B cell (primary cell): ENCODE measurements around the gene PHACTR4. TPM values are rescaled to one million over a fixed set of nuclear protein-coding genes. Genes with fewer than 3 reads are reported as not detected.
"Not testable (repeated sequence)": the region's sequence is repeated elsewhere in the genome, so short reads cannot be mapped to it uniquely, and the experiment has no call there.

Experiments
- ATAC-seq: fragments of 200-7000 bp; cut with Tn5 transposase; one replicate; pipeline ENCODE4 v1.10.0; 2021; ENCODE audit warnings: low read depth, mild to moderate bottlenecking, moderate number of reproducible peaks, moderate library complexity
- CTCF ChIA-PET: fragments of 350-600 bp; sonication (Branson Sonifier 250); formaldehyde crosslinking; loops from one replicate; lab custom pipeline; 2021; ENCODE audit warnings: antibody characterized with exemption, inconsistent platforms; lab: Charles Lee
- POLR2A ChIA-PET: fragments of 350-600 bp; sonication (Branson Sonifier 250); formaldehyde crosslinking; loops from one replicate; lab custom pipeline; 2021; ENCODE audit warnings: antibody characterized with exemption; lab: Charles Lee
- DNase-seq: peaks from one replicate; pipeline ENCODE4 v3.0.0; 2013
- H2AFZ ChIP-seq: 2 replicates; pipeline ENCODE4 v1.6.1; 2012; ENCODE audit warnings: mild to moderate bottlenecking, low read depth, low read length; ENCODE audit not compliant: insufficient read depth, poor library complexity, severe bottlenecking
- H3K27ac ChIP-seq, 2 donors: 1 replicate in 1 of 2; 2 replicates in 1 of 2; pipeline ENCODE4 v1.5.1; 2012 to 2013; ENCODE audit warnings: low read length in 2 of 2, mild to moderate bottlenecking in 2 of 2, moderate library complexity in 1 of 2
- H3K27me3 ChIP-seq, 4 experiments: fragments of 200-600 bp in 1 of 4; sonication (generic) in 1 of 4; replicated peaks in 1 of 4; 1 replicate in 2 of 4; 2 replicates in 2 of 4; pipeline versions ENCODE4 v1.6.1 to v1.7.0; 2013 to 2016; ENCODE audit warnings: low read length in 3 of 4, mild to moderate bottlenecking in 2 of 4, mixed read lengths in 1 of 4, moderate library complexity in 1 of 4; ENCODE audit not compliant: insufficient read depth in 4 of 4, control insufficient read depth in 3 of 4; ENCODE audit errors: control extremely low read depth in 1 of 4
- H3K36me3 ChIP-seq, 2 experiments: replicated peaks in 1 of 2; 1 replicate in 1 of 2; 2 replicates in 1 of 2; pipeline versions ENCODE4 v1.6.1 to v1.7.1; 2013; ENCODE audit warnings: low read length in 1 of 2; ENCODE audit not compliant: insufficient read depth in 2 of 2, control insufficient read depth in 1 of 2; ENCODE audit errors: control extremely low read depth in 1 of 2, extremely low read depth in 1 of 2
- H3K4me1 ChIP-seq, 2 donors: fragments of 200-600 bp in 1 of 2; sonication (generic) in 1 of 2; 1 replicate in 1 of 2; 2 replicates in 1 of 2; pipeline versions ENCODE4 v1.5.1 to v1.6.1; 2013 to 2017; ENCODE audit warnings: low read length in 2 of 2; ENCODE audit not compliant: control insufficient read depth in 2 of 2, insufficient read depth in 2 of 2
- H3K4me2 ChIP-seq: replicated peaks from 2 replicates; pipeline ENCODE3; 2012; ENCODE audit warnings: mild to moderate bottlenecking, low read depth, low read length; ENCODE audit not compliant: poor library complexity, severe bottlenecking
- H3K4me3 ChIP-seq, 5 experiments: fragments of 200-600 bp in 1 of 5; sonication (generic) in 1 of 5; 1 replicate in 3 of 5; 2 replicates in 2 of 5; pipeline versions ENCODE4 v1.5.1 to v1.7.0; 2011 to 2016; ENCODE audit warnings: low read length in 4 of 5, mild to moderate bottlenecking in 4 of 5, low read depth in 2 of 5, control low read depth in 1 of 5, moderate library complexity in 1 of 5; ENCODE audit not compliant: insufficient read depth in 1 of 5; ENCODE audit errors: control extremely low read depth in 1 of 5, extremely low read depth in 1 of 5
- H3K79me2 ChIP-seq: fragments of 200-600 bp; sonication (generic); one replicate; pipeline ENCODE4 v1.6.0; 2016; ENCODE audit warnings: low read length; ENCODE audit not compliant: control insufficient read depth, insufficient read depth
- H3K9ac ChIP-seq: fragments of 200-600 bp; sonication (generic); 2 replicates; pipeline ENCODE4 v1.6.1; 2017; ENCODE audit warnings: mild to moderate bottlenecking, low read length, moderate library complexity
- H3K9me3 ChIP-seq, 3 donors: one replicate each; pipeline versions ENCODE4 v1.6.1 to v1.7.1; 2013; ENCODE audit warnings: low read length in 2 of 3; ENCODE audit not compliant: control insufficient read depth in 2 of 3, insufficient read depth in 1 of 3; ENCODE audit errors: control extremely low read depth in 1 of 3
- H4K20me1 ChIP-seq: 2 replicates; pipeline ENCODE4 v1.6.0; 2012; ENCODE audit warnings: mild to moderate bottlenecking, low read length; ENCODE audit not compliant: insufficient read depth, control insufficient read depth, poor library complexity, severe bottlenecking
- H3K27ac Mint-ChIP-seq: one replicate; pipeline ENCODE4 v1.8.0; 2021; ENCODE audit warnings: mixed read lengths
- H3K27me3 Mint-ChIP-seq: one replicate; pipeline ENCODE4 v1.8.0; 2021; ENCODE audit warnings: mixed read lengths
- H3K4me1 Mint-ChIP-seq: one replicate; pipeline ENCODE4 v1.8.0; 2021; ENCODE audit warnings: mixed read lengths
- H3K4me3 Mint-ChIP-seq: one replicate; pipeline ENCODE4 v1.8.0; 2021; ENCODE audit warnings: mixed read lengths
- H3K9me3 Mint-ChIP-seq: one replicate; pipeline ENCODE4 v1.8.0; 2022; ENCODE audit warnings: mixed read lengths; ENCODE audit not compliant: insufficient read depth
- EZH2 ChIP-seq: IDR thresholded peaks from 2 replicates; pipeline ENCODE4 v1.6.1; 2012; ENCODE audit warnings: borderline replicate concordance, low read depth, mild to moderate bottlenecking, moderate library complexity, low read length; ENCODE audit not compliant: insufficient read depth, poor library complexity, severe bottlenecking
- whole genome bisulfite sequencing: methylation state at CpG from one replicate; pipeline ENCODE4 v1.1.5; 2013; ENCODE audit warnings: missing lambda C conversion rate; ENCODE audit not compliant: insufficient coverage; 5-methylcytosine and 5-hydroxymethylcytosine counted together
- intact Hi-C: fragments of 100-400 bp; cut with micrococcal nuclease; formaldehyde crosslinking; loops from one replicate; pipeline ENCODE4 v1.10.0; 2022
- polyA plus RNA-seq: library from polyadenylated mRNA; depleted of rRNA; stranded (reverse); fragments of >200 nt; gene quantifications from 2 replicates; pipeline ENCODE4 v1.2.3, GENCODE V29; 2012
- total RNA-seq, 2 donors: library from RNA; stranded (reverse); fragments of 120-200 nt in 1 of 2; gene quantifications; 1 replicate in 1 of 2; 2 replicates in 1 of 2; pipeline versions ENCODE4 v1.2.3 to v1.2.4, GENCODE V29; 2013 to 2022
- TF ChIP-seq, protein P1 (sequence below): fragments of 200-600 bp; IDR thresholded peaks from one replicate; pipeline ENCODE4 v1.8.0; 2022; ENCODE audit warnings: antibody characterized with exemption, mild to moderate bottlenecking

The PHACTR4 gene
- total and polyA plus RNA-seq, 2 donors (not counting 1 experiment from before 2014, with no cell fraction given): 9.8 to 41.6 TPM

DNA sequence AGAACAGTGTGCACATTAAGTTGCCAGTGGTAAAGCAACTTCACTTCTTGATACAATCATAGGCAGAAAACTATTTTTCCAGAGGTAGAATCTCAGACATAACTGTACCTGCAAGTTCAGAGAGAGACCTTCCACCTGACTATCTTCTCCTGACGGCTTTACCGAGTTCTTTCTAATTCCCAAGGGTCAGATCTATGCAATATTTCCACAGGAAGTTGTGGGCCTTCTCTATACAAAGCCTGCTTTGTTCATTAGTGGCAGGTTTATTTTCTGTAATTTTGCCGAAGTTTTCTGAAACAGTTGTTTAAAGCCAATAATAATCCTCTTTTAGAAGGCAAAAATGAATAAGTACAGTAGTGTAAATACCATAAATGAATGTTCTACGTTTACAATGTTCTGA, 78.1 kb downstream of the PHACTR4 start:
- H3K4me1 Mint-ChIP-seq: peaks cover 22% of the 10 kb centered on the region
- DNase-seq: no peak
- ChIA-PET POLR2A (interaction anchor here (0.7 kb wide), 1 partner anchor 11 kb away, joined by 3 read pairs; no protein-coding TSS in a partner anchor), CTCF (no interaction called here)
- no peak overlapping the region for H2AFZ ChIP-seq
- H3K4me2 ChIP-seq: peak overlapping the region; percentile 9
- no peaks in the 10 kb centered on the region for H3K9me3 Mint-ChIP-seq
- H3K27ac Mint-ChIP-seq: no peak overlapping the region
- no peaks in the 10 kb centered on the region for H3K27me3 ChIP-seq
- peaks cover 29% of the 10 kb centered on the region for H3K79me2 ChIP-seq
- H3K27ac ChIP-seq: no peak overlapping the region
- intact Hi-C loops: no loop called here
- TF ChIP-seq, protein P1, sequence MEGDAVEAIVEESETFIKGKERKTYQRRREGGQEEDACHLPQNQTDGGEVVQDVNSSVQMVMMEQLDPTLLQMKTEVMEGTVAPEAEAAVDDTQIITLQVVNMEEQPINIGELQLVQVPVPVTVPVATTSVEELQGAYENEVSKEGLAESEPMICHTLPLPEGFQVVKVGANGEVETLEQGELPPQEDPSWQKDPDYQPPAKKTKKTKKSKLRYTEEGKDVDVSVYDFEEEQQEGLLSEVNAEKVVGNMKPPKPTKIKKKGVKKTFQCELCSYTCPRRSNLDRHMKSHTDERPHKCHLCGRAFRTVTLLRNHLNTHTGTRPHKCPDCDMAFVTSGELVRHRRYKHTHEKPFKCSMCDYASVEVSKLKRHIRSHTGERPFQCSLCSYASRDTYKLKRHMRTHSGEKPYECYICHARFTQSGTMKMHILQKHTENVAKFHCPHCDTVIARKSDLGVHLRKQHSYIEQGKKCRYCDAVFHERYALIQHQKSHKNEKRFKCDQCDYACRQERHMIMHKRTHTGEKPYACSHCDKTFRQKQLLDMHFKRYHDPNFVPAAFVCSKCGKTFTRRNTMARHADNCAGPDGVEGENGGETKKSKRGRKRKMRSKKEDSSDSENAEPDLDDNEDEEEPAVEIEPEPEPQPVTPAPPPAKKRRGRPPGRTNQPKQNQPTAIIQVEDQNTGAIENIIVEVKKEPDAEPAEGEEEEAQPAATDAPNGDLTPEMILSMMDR: no peak
- TF ChIP-seq EZH2: no peak
- H4K20me1 ChIP-seq: no peaks in the 10 kb centered on the region
- H3K4me3 ChIP-seq: no peak overlapping the region
- no CpG with 5 or more reads among the region's 4 CpGs for WGBS
- ATAC-seq: no peak
- peaks cover 6 to 7% of the 10 kb centered on the region in 2 donors for H3K4me1 ChIP-seq
- H3K4me3 Mint-ChIP-seq: no peak overlapping the region
- H3K9ac ChIP-seq: no peak overlapping the region
- peaks cover 0 to 2% of the 10 kb centered on the region in 2 experiments for H3K36me3 ChIP-seq
- no peaks in the 10 kb centered on the region for H3K27me3 Mint-ChIP-seq
- H3K9me3 ChIP-seq: peaks cover 0 to 7% (median 0%) of the 10 kb centered on the region in 3 donors

DNA sequence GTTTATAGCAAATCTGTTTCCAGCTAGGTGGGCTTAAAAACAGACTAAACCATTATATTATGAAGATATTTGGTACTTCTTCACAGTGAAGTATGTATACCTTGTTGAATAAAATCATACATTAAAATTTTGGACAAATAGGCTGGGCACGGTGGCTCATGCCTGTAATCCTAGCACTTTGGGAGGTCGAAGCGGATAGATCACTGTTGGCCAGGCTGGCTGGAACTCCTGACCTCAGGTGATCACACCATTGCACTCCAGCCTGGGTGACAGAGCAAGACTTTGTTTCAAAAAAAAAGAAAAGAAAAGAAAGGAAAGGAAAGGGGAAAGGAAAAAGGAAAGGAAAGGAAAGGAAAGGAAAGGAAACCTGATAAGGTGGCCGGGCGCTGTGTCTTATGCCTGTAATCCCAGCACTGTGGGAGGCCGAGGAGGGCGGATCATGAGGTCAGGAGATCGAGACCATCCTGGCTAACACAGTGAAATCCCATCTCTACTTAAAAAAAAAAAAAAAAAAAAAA, 78.6 kb downstream of the PHACTR4 start:
- POLR2A ChIA-PET, CTCF ChIA-PET, H3K4me3 ChIP-seq, H4K20me1 ChIP-seq, ATAC-seq, H3K4me1 ChIP-seq, H3K4me2 ChIP-seq, H3K36me3 ChIP-seq, H3K4me3 Mint-ChIP-seq, H3K27ac ChIP-seq, intact Hi-C loops, DNase-seq, H3K27ac Mint-ChIP-seq, H3K9ac ChIP-seq, H3K27me3 ChIP-seq, H3K9me3 Mint-ChIP-seq, H3K9me3 ChIP-seq, H2AFZ ChIP-seq, H3K27me3 Mint-ChIP-seq: not testable (repeated sequence)
- H3K79me2 ChIP-seq: peaks cover 29% of the 10 kb centered on the region
- peaks cover 22% of the 10 kb centered on the region for H3K4me1 Mint-ChIP-seq
- WGBS: 100% methylated on average over 3 of the region's 8 CpGs
